GM23338 (cell line): ENCODE results near the gene KARS1. TPM values are rescaled to one million over a fixed set of nuclear protein-coding genes. Genes with fewer than 3 reads are reported as not detected.

Experiments
- ATAC-seq: fragments of 200-7000 bp; cut with Tn5 transposase; 3 replicates; pipeline ENCODE4 v1.9.1; 2020
- DNase-seq: peaks from one replicate; pipeline ENCODE4 v3.0.0-alpha.2; 2015; ENCODE audit warnings: low spot score
- H2AFZ ChIP-seq: fragments of 200-600 bp; sonication (generic); 2 replicates; pipeline ENCODE4 v1.8.0; 2016; ENCODE audit warnings: antibody characterized with exemption, mild to moderate bottlenecking, moderate library complexity
- H3F3A ChIP-seq: fragments of 200-600 bp; sonication (generic); replicated peaks from 2 replicates; pipeline ENCODE4 v1.8.0; 2017; ENCODE audit warnings: antibody characterized with exemption, mixed run types, low read depth
- H3K27ac ChIP-seq: fragments of 200-600 bp; sonication (generic); 2 replicates; pipeline ENCODE4 v1.6.1; 2016; ENCODE audit warnings: low read depth
- H3K27me3 ChIP-seq: fragments of 200-600 bp; sonication (generic); 2 replicates; pipeline ENCODE4 v1.8.0; 2016; ENCODE audit warnings: mild to moderate bottlenecking, mixed run types, moderate library complexity; ENCODE audit not compliant: insufficient read depth
- H3K36me3 ChIP-seq: fragments of 200-600 bp; sonication (generic); 2 replicates; pipeline ENCODE4 v1.8.0; 2016; ENCODE audit warnings: mild to moderate bottlenecking; ENCODE audit not compliant: insufficient read depth
- H3K4me1 ChIP-seq: fragments of 200-600 bp; sonication (generic); 2 replicates; pipeline ENCODE4 v1.8.0; 2016; ENCODE audit warnings: mild to moderate bottlenecking, moderate library complexity; ENCODE audit not compliant: insufficient read depth
- H3K4me2 ChIP-seq: fragments of 200-600 bp; sonication (generic); 2 replicates; pipeline ENCODE4 v1.7.1; 2017; ENCODE audit warnings: mixed run types
- H3K4me3 ChIP-seq: fragments of 200-600 bp; sonication (generic); 2 replicates; pipeline ENCODE4 v1.6.1; 2016; ENCODE audit warnings: mixed run types
- H3K79me2 ChIP-seq: fragments of 200-600 bp; sonication (generic); replicated peaks from 2 replicates; pipeline ENCODE4 v1.8.0; 2017; ENCODE audit warnings: mild to moderate bottlenecking; ENCODE audit not compliant: insufficient read depth
- H3K9me2 ChIP-seq: fragments of 200-600 bp; sonication (generic); 2 replicates; pipeline ENCODE4 v1.8.0; 2017; ENCODE audit not compliant: insufficient read depth
- H4K20me1 ChIP-seq: fragments of 200-600 bp; sonication (generic); replicated peaks from 2 replicates; pipeline ENCODE4 v1.8.0; 2017; ENCODE audit warnings: mild to moderate bottlenecking; ENCODE audit not compliant: insufficient read depth
- H3K27ac Mint-ChIP-seq: 2 replicates; pipeline ENCODE4 v1.8.0; 2020; ENCODE audit warnings: inconsistent platforms, mild to moderate bottlenecking, moderate library complexity, mixed read lengths
- H3K27me3 Mint-ChIP-seq: 3 replicates; pipeline ENCODE4 v1.8.0; 2022; ENCODE audit warnings: low read depth, mild to moderate bottlenecking, moderate library complexity, mixed read lengths, inconsistent platforms; ENCODE audit not compliant: insufficient read depth, poor library complexity
- H3K36me3 Mint-ChIP-seq: 3 replicates; pipeline ENCODE4 v1.8.0; 2021; ENCODE audit warnings: low read depth, mild to moderate bottlenecking, inconsistent platforms, moderate library complexity, mixed read lengths
- H3K4me1 Mint-ChIP-seq: 3 replicates; pipeline ENCODE4 v1.8.0; 2020; ENCODE audit warnings: mild to moderate bottlenecking, inconsistent platforms, mixed read lengths
- H3K4me3 Mint-ChIP-seq: 3 replicates; pipeline ENCODE4 v1.8.0; 2021; ENCODE audit warnings: moderate library complexity, mild to moderate bottlenecking, inconsistent platforms, mixed read lengths
- H3K9me3 Mint-ChIP-seq: 3 replicates; pipeline ENCODE4 v1.8.0; 2020; ENCODE audit warnings: moderate library complexity, mild to moderate bottlenecking, inconsistent platforms, mixed read lengths
- CREB1 ChIP-seq: fragments of 250-450 bp; sonication (Bioruptor Pico); IDR thresholded peaks from 2 replicates; pipeline ENCODE4 v1.5.0; 2020; ENCODE audit warnings: low read depth, mild to moderate bottlenecking, moderate library complexity
- CTCF ChIP-seq, 2 experiments: fragments of 200-600 bp in 1 of 2; sonication (generic) in 1 of 2; conservative IDR thresholded peaks; 2 replicates each; pipeline versions ENCODE4 v1.5.1 to v1.6.1; 2016 to 2017; ENCODE audit warnings: antibody characterized with exemption in 2 of 2, low read depth in 2 of 2, mild to moderate bottlenecking in 2 of 2, moderate library complexity in 1 of 2
- EZH2 ChIP-seq: fragments of 200-600 bp; sonication (generic); IDR thresholded peaks from one replicate; pipeline ENCODE4 v1.8.0; 2017; ENCODE audit warnings: antibody characterized with exemption, mild to moderate bottlenecking, low read depth; ENCODE audit not compliant: unreplicated experiment
- EZH2phosphoT487 ChIP-seq: fragments of 200-600 bp; sonication (generic); IDR thresholded peaks from one replicate; pipeline ENCODE4 v1.8.1; 2018; ENCODE audit warnings: antibody characterized with exemption; ENCODE audit not compliant: unreplicated experiment
- JUNB ChIP-seq: IDR thresholded peaks from one replicate; pipeline ENCODE4 v1.6.1; 2016; ENCODE audit warnings: antibody characterized with exemption; ENCODE audit not compliant: unreplicated experiment
- NANOG ChIP-seq: IDR thresholded peaks from 2 replicates; pipeline ENCODE4 v1.6.1; 2016; ENCODE audit warnings: antibody characterized with exemption, borderline replicate concordance
- POLR2AphosphoS5 ChIP-seq: IDR thresholded peaks from 2 replicates; pipeline ENCODE4 v1.6.1; 2016; ENCODE audit warnings: antibody characterized with exemption, low read depth
- STAT1 ChIP-seq: IDR thresholded peaks from one replicate; pipeline ENCODE4 v1.6.1; 2016; ENCODE audit warnings: antibody characterized with exemption; ENCODE audit not compliant: unreplicated experiment
- ZNF114 ChIP-seq: fragments of 250-450 bp; sonication (Bioruptor Pico); IDR thresholded peaks from 2 replicates; pipeline ENCODE4 v1.5.0; 2020; ENCODE audit warnings: mild to moderate bottlenecking, moderate library complexity
- ZNF331 ChIP-seq: fragments of 250-450 bp; sonication (Bioruptor Pico); IDR thresholded peaks from 2 replicates; pipeline ENCODE4 v1.5.0; 2020; ENCODE audit warnings: low read depth, mild to moderate bottlenecking, moderate library complexity
- polyA plus RNA-seq: library from polyadenylated mRNA; unstranded; fragments of >200 nt; fragmentation: Nextera tagmentation; extraction: Ambion mirVana; gene quantifications from 2 replicates; pipeline ENCODE4 v1.2.1, GENCODE V29; 2016
- total RNA-seq: library from RNA; depleted of rRNA; stranded (reverse); fragments of >200 nt; shearing (Covaris generic); gene quantifications from 2 replicates; pipeline ENCODE4 v1.2.3, GENCODE V29; 2014
- TF ChIP-seq, protein P1 (sequence below): IDR thresholded peaks from one replicate; pipeline ENCODE4 v1.6.1; 2018; ENCODE audit warnings: antibody characterized with exemption; ENCODE audit not compliant: unreplicated experiment
- TF ChIP-seq, protein P2 (sequence below): IDR thresholded peaks from 2 replicates; pipeline ENCODE4 v1.6.1; 2016; ENCODE audit warnings: antibody characterized with exemption
- TF ChIP-seq, protein P3 (sequence below): fragments of 250-450 bp; sonication (Bioruptor Pico); IDR thresholded peaks from 2 replicates; pipeline ENCODE4 v1.5.0; 2020; ENCODE audit warnings: mild to moderate bottlenecking, moderate library complexity

Gene KARS1
- total and polyA plus RNA-seq, 2 experiments from 2014 or later = 220 to 229 TPM

GRCh38 chr16:75578212-75578611 lies 69.3 kb downstream of the KARS1 start:
- Histone ChIP-seq H3K27me3 (no peaks in the 10 kb centered on the region), H2AFZ (no peak overlapping the region), H3K4me2 (no peak overlapping the region), H3K9me2 (no peaks in the 10 kb centered on the region), H3K36me3 (peaks cover 22% of the 10 kb centered on the region), H3K79me2 (no peaks in the 10 kb centered on the region; the same call in 1 of the 2 replicates), H3K27ac (no peak overlapping the region), H4K20me1 (peaks cover 26% of the 10 kb centered on the region), H3F3A (0 out of 2 replicates have a peak, but pooled peaks cover 8% of the 10 kb centered on the region), H3K4me3 (no peak overlapping the region), H3K4me1 (peaks cover 18% of the 10 kb centered on the region)
- TF ChIP-seq CTCF (conservative IDR thresholded peaks at IDR 0.05; ENCODE audit: low read depth in 2 of 2) = no peak
- TF ChIP-seq, protein P1, sequence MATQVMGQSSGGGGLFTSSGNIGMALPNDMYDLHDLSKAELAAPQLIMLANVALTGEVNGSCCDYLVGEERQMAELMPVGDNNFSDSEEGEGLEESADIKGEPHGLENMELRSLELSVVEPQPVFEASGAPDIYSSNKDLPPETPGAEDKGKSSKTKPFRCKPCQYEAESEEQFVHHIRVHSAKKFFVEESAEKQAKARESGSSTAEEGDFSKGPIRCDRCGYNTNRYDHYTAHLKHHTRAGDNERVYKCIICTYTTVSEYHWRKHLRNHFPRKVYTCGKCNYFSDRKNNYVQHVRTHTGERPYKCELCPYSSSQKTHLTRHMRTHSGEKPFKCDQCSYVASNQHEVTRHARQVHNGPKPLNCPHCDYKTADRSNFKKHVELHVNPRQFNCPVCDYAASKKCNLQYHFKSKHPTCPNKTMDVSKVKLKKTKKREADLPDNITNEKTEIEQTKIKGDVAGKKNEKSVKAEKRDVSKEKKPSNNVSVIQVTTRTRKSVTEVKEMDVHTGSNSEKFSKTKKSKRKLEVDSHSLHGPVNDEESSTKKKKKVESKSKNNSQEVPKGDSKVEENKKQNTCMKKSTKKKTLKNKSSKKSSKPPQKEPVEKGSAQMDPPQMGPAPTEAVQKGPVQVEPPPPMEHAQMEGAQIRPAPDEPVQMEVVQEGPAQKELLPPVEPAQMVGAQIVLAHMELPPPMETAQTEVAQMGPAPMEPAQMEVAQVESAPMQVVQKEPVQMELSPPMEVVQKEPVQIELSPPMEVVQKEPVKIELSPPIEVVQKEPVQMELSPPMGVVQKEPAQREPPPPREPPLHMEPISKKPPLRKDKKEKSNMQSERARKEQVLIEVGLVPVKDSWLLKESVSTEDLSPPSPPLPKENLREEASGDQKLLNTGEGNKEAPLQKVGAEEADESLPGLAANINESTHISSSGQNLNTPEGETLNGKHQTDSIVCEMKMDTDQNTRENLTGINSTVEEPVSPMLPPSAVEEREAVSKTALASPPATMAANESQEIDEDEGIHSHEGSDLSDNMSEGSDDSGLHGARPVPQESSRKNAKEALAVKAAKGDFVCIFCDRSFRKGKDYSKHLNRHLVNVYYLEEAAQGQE = no peak
- TF ChIP-seq JUNB = no peak
- TF ChIP-seq NANOG = no peak
- TF ChIP-seq EZH2 = no peak
- no peak for TF ChIP-seq ZNF331 (CRISPR knock-in tag)
- TF ChIP-seq, protein P2, sequence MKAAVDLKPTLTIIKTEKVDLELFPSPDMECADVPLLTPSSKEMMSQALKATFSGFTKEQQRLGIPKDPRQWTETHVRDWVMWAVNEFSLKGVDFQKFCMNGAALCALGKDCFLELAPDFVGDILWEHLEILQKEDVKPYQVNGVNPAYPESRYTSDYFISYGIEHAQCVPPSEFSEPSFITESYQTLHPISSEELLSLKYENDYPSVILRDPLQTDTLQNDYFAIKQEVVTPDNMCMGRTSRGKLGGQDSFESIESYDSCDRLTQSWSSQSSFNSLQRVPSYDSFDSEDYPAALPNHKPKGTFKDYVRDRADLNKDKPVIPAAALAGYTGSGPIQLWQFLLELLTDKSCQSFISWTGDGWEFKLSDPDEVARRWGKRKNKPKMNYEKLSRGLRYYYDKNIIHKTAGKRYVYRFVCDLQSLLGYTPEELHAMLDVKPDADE = no peak
- TF ChIP-seq EZH2phosphoT487 = no peak
- no peak for TF ChIP-seq ZNF114 (CRISPR knock-in tag)
- TF ChIP-seq POLR2AphosphoS5 = no peak
- no peak for TF ChIP-seq STAT1
- TF ChIP-seq CREB1 (CRISPR knock-in tag) = no peak
- TF ChIP-seq, protein P3, sequence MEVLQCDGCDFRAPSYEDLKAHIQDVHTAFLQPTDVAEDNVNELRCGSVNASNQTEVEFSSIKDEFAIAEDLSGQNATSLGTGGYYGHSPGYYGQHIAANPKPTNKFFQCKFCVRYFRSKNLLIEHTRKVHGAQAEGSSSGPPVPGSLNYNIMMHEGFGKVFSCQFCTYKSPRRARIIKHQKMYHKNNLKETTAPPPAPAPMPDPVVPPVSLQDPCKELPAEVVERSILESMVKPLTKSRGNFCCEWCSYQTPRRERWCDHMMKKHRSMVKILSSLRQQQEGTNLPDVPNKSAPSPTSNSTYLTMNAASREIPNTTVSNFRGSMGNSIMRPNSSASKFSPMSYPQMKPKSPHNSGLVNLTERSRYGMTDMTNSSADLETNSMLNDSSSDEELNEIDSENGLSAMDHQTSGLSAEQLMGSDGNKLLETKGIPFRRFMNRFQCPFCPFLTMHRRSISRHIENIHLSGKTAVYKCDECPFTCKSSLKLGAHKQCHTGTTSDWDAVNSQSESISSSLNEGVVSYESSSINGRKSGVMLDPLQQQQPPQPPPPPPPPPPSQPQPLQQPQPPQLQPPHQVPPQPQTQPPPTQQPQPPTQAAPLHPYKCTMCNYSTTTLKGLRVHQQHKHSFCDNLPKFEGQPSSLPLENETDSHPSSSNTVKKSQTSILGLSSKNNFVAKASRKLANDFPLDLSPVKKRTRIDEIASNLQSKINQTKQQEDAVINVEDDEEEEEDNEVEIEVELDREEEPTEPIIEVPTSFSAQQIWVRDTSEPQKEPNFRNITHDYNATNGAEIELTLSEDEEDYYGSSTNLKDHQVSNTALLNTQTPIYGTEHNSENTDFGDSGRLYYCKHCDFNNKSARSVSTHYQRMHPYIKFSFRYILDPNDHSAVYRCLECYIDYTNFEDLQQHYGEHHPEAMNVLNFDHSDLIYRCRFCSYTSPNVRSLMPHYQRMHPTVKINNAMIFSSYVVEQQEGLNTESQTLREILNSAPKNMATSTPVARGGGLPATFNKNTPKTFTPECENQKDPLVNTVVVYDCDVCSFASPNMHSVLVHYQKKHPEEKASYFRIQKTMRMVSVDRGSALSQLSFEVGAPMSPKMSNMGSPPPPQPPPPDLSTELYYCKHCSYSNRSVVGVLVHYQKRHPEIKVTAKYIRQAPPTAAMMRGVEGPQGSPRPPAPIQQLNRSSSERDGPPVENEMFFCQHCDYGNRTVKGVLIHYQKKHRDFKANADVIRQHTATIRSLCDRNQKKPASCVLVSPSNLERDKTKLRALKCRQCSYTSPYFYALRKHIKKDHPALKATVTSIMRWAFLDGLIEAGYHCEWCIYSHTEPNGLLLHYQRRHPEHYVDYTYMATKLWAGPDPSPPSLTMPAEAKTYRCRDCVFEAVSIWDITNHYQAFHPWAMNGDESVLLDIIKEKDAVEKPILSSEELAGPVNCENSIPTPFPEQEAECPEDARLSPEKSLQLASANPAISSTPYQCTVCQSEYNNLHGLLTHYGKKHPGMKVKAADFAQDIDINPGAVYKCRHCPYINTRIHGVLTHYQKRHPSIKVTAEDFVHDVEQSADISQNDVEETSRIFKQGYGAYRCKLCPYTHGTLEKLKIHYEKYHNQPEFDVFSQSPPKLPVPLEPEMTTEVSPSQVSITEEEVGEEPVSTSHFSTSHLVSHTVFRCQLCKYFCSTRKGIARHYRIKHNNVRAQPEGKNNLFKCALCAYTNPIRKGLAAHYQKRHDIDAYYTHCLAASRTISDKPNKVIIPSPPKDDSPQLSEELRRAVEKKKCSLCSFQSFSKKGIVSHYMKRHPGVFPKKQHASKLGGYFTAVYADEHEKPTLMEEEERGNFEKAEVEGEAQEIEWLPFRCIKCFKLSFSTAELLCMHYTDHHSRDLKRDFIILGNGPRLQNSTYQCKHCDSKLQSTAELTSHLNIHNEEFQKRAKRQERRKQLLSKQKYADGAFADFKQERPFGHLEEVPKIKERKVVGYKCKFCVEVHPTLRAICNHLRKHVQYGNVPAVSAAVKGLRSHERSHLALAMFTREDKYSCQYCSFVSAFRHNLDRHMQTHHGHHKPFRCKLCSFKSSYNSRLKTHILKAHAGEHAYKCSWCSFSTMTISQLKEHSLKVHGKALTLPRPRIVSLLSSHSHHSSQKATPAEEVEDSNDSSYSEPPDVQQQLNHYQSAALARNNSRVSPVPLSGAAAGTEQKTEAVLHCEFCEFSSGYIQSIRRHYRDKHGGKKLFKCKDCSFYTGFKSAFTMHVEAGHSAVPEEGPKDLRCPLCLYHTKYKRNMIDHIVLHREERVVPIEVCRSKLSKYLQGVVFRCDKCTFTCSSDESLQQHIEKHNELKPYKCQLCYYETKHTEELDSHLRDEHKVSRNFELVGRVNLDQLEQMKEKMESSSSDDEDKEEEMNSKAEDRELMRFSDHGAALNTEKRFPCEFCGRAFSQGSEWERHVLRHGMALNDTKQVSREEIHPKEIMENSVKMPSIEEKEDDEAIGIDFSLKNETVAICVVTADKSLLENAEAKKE (CRISPR knock-in tag) = no peak
- H3K27ac Mint-ChIP-seq = no peak overlapping the region
- ATAC-seq (no peak), DNase-seq (no peak)
- H3K9me3 Mint-ChIP-seq = no peaks in the 10 kb centered on the region
- no peak overlapping the region for H3K4me3 Mint-ChIP-seq
- H3K4me1 Mint-ChIP-seq = peaks cover 16% of the 10 kb centered on the region
- H3K36me3 Mint-ChIP-seq = peaks cover 51% of the 10 kb centered on the region
- no peaks in the 10 kb centered on the region for H3K27me3 Mint-ChIP-seq
